HG03135 (cell line): ENCODE measurements around the gene M1AP.

Experiments used
- ATAC-seq: cut with Tn5 transposase; IDR thresholded peaks from one replicate; pipeline ENCODE4 v1.9.1; 2021; ENCODE audit warnings: mild to moderate bottlenecking, moderate library complexity; ENCODE audit not compliant: unreplicated experiment

M1AP gene, protein sequence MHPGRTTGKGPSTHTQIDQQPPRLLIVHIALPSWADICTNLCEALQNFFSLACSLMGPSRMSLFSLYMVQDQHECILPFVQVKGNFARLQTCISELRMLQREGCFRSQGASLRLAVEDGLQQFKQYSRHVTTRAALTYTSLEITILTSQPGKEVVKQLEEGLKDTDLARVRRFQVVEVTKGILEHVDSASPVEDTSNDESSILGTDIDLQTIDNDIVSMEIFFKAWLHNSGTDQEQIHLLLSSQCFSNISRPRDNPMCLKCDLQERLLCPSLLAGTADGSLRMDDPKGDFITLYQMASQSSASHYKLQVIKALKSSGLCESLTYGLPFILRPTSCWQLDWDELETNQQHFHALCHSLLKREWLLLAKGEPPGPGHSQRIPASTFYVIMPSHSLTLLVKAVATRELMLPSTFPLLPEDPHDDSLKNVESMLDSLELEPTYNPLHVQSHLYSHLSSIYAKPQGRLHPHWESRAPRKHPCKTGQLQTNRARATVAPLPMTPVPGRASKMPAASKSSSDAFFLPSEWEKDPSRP

DNA sequence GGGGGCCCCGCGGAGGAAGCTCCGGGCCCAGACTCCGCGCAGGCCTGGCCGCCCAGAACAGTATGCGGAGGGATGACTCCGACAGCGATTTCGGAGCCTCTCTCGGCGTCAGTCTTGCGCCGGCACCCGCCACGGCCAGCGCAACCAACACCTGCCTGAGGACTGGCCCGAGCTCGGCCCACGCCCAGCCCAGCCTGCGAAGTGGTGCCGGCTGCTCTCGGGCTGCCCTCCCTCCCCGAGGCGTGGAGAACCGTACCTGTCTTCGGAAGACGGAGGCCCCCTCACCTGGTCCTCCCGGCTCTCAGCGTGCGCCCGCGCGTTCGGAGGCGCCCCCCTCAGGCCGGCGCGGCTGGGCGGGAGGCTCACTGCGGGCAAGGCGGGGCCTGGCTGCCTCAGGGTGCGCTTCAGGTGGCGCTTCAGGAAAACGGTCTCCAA is at the start of gene M1AP:
Gene M1AP, minus strand, starts transcription at position 322 of the 435 bp plus-strand sequence. CDS start 8,055 bp downstream, outside the sequence.
- no peak for ATAC-seq

DNA sequence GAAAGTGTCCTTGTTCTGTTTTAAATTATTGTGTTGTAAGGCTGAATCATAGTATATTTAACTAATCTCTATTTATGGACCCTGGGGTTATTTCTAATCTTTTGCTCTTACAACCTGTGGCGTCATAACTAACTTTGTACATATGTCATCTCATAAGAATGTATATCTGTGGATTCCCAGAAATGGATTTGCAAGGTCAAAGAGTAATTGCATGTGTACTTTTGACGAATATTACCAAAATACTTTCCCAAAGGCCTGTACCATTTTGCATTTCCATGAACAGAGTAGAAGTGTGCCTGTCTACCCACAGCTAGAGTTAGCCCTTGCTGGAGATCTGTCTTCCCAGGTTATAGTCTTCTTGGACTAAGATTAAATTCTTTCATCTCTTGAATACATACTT is 48.7 kb upstream of the M1AP start:
- no peak for ATAC-seq

DNA sequence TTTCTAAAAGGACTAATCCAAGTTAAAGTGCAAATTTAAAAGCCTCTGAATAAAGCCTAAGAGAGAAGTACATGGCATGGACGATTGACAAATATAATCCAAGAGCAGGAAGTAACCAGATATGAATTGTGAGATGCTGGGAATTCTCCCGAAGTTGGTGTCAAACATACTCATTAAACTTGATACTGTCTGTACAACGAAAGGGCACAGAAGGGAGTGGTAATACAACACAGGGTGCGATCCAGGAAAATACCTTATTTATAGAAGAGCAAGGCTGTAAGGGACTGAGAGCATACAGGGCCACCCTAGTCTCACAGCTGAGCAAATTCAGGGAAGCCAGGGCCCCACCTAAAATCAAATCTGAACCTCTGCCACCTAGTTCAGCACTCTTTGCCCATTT is 47.5 kb upstream of the M1AP start:
- ATAC-seq, result no peak

DNA sequence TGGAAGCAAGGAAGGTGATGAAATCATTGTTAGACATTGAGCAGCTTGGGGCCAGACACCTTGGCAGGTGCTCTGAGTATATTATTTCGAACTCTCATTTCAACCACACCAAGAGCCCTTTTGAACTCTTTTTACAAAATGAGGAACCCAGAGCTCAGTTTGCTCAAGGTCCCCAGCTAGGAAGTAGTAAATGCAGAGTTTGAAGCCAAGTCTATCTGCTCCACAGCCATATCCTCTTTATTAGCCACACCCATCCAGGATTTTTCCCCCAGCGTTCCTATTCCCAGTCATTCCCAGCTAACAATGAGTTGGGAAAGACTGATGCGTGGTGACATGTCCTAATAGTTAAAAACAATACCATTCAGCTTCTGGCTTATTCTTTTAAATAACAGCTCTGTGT is 46.2 kb upstream of the M1AP start:
- ATAC-seq, result no peak

DNA sequence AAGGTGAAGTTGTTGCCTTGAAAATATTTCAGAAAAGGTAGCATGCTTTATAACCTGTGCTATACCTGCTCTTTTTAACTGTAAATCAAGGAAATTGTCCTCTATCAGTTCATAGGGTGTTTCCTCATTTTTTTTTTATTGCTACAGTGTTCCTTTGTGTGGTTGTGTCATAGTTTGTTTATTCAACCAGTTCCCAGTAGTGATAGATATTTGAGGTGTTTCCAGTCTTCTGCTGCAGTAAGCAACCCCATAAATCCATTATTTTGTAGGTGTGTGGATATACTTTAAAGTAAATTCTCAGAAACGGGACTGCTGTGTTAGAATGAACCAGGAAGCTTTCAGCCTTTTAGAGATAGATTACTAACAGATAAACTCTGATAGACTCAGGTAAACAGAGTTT is 45.5 kb upstream of the M1AP start:
- ATAC-seq, result no peak

DNA sequence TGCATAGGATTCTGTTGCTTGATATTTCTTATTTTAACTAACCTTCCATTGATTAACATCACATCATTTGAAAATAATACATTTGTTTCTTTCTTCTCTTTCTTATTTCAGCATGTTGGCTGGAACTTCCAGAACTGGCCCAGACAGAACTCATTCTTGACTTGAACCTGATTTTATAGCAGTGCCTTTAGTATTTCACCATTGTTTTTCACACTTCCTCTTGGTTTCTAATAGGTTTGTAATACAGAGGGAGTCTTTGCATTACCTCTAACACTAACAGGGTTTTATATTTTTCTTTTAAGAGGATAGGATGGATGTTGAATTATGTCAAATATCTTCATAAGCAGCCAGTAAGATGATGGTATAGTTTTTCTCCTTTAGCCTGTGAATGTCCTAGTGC is 45.1 kb upstream of the M1AP start:
- no peak for ATAC-seq

DNA sequence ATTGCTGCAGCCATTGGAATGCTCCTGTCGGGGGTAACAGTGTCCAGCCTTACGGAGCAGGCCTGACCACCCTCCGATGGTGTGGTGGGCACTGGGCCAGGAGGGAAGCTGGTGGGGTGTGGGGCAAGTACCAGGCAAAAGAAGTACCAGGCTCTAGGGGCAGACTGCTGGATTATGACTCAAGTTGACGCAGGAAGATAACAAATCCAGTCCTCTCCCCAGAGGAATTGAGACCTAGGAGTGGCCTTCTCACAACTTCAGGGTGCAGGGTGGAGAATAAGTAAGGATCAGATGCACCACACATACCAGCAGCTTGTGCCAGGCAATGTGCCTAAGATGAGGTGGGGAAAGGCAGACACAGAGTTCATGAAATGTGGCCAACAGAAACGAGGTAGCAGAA is 43.8 kb upstream of the M1AP start:
- no peak for ATAC-seq

DNA sequence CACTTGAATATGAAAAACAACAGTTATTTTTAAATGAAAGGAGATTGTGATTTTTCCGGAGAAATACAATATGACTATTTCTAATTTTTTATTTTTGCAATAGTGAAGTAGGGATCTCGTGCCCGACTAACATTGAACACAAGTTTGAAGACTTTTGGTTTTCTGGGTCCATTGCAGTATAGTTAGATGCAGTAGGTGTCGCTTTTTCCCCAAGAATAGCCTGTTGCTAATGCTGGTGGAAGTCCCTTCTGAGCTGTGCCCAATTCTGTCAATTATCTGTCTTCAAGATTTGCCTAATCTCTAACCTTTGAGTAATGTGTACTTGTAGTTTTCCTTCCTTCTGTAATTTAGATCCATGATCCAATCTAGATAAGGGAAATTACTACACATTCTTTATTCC is 42.4 kb upstream of the M1AP start:
- peak; percentile 74 for ATAC-seq

DNA sequence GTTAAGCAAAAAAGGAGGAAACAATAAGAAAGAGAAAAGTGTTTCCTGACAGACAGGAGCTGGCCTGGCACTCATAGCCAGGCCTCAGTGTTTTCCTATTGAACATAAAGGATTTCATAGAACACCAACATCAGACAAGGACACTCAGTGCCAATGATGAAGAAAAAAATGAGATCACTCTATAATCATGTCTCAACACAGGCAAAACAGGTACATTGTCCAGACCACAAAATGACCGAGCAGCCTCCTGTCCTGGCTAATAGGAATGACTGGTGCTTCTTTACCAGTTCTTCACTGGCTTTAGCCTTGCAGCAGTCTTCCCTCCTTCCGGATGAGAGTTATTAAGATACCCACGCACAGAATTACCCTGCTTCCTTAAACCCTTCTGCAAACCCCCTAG is 41.5 kb upstream of the M1AP start:
- no peak for ATAC-seq

DNA sequence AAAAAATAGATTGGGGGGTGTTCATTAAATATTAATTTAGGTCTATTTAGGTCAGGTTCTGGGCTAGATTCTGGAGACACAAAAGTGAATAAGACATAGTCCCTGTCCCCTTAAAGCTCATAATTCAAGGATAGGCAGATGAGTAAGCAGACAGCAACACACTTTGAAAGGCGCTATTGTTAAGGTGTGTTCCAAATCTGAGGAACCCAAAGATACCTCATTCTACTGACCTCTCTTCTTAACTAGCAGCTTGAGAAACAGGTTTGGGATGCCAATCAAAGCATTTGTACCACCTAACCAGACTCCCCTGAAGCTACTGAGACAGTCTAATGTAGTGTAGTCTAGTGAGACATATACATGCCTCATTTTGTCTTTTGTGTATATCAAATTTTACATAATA is 40.8 kb upstream of the M1AP start:
- ATAC-seq, result no peak

DNA sequence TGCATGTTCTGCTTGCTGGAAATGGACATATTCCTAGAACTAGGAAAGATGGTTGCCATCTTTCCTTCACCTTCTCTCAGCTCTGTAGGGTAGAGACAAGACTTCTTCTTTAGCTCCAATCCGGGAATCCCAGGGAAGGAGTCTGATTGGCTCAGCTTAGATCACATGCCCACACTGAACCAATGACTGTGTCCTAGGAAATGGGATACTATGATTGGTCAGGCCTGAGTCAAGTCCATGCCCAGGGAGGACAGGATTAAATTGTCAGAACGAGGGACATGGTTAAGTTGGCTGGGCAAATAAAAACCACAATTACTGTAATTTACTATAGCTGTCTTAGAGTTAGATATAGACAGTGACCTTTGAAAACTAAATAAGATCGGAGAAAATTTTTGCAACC is 37.3 kb upstream of the M1AP start:
- no peak for ATAC-seq

DNA sequence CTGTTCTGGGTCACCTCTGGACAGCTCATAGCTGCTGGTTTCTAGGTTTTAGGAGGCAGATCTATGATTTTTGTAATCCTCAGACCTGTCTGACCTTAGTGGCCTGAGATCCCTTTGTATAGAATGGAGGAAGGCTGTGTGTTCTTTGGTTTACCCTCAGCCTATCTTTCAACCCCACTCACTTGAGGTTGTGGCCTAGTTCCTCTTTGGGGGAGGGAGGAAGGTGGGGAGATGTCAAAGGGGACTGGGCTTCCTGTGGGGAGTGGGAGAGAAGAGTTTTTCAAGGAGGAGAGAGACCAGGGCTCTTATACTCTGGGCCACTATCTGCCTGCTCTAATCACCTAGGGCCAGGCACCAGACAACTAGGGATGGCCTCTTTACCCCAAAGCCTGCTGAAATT is 34.4 kb upstream of the M1AP start:
- ATAC-seq, result no peak

DNA sequence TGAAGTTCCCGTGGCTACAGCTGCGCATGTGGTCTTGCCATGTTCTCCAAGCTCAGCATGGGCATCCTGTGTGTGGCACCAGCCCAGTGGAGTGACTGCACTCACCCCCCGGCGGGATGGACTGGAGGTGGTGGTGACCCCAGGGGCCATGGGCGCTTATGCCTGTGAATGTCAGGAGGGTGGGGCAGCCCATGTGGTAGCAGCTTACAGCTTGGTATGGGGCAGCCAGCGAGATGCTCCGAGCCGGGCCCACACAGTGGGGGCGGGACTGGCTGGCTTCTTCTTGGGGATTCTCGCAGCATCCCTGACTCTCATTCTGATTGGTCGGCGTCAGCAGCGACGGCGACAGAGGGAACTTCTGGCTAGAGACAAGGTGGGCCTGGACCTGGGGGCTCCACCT is 31.5 kb upstream of the M1AP start:
- ATAC-seq, result no peak

DNA sequence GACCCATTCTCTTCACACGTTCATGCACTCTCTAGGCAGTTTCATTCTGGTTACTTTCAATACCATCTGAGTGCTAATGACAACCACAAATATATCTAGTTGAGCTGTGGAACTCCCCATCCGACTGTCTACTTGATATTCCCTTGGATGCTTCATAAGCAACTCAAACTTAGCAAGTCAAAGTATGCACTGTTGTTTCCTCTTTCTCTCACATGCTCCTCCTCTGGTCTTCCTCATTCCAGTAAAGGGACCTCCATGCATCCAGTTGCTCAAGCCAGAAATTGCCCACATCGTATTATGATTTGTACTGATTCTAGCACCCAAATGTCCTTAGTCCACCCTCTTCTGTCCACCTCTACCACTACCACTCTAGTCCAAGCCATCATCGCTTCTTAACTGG is 28.2 kb upstream of the M1AP start:
- ATAC-seq, result no peak

DNA sequence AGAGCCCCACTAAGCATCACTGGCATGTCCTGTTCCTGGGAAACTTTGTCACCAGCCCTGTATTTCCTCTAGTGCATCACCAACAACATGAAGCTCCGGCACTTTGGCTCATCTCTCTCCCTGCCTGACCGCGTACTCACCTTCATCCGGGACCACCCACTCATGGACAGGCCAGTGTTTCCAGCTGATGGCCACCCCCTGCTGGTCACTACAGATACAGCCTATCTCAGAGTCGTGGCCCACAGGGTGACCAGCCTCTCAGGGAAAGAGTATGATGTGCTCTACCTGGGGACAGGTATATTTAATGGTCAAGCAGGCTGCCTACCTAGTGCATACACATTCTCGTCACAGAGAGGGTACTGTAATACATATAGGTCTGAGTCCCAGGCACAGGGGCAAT is 27.0 kb upstream of the M1AP start:
- no peak for ATAC-seq

DNA sequence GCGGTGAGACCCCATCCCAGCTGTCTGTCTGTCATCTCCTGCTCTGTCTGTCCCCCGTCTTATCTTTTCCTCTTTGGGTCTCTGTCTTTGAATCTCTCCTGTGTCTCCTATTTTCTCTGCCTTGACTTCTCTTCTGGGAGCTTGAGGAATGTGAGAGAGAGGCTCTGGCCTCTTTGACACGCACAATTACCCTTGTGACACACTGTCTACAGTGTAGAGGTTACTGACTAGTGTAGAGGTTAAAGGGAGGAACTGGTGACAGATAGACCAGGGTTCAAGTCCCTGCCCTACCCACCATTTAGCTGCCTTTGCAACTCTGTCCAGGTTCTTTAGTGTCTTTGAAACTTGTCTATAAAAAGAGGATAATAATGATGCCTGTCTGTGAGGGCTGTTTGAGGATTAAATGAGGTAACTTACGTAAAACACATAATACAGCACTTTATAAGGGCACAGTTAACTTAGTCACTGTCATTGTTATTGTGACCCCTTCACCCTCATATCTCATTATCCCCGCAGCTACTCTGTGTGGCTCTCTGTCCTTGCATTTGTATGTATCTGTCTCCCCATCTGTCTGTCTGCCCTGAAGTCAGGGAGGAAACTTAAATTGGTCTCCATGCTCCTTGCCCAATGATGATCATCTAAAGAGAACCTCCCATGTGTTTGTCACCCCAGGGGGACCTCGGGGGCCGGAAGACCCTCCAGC is 25.8 kb upstream of the M1AP start:
- no peak for ATAC-seq

DNA sequence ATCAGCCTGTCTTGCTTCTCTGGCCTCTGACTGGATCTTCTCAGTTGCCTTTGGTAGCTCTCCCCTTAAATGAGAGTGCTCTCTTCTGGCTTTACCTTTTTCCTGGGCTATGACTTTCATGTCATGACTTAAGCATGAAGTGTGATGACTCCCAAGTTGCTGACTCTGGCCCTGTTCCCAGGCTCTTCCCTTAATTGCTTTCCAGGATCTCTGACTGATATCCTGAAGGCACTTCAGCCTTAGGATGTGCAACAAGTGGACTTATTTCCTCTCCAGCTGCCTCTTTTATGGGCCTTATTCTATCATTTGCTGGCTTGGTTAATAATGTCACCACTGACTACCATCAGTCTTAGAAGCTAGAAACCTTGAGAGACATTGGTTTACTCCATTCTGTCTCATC is 23.3 kb upstream of the M1AP start:
- ATAC-seq, result no peak

DNA sequence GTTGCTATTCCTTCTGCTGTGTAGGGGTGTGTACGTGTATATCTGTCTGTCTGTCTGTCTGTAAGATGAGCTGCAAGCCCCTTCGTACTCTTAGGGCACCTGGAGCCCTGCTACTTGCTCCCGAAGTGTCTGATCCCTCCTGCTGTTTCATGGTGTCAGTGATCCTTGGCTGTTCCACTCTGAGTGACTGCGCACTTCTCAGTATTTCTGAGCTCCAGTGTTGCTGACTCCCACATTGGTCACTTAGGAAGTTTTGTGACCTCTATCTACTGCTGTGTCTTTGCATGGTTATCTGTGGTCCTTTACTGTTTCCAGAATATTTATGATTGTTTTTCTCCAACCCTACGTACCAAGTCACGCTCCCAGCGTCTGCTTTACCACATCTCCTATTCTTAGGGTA is 22.1 kb upstream of the M1AP start:
- no peak for ATAC-seq

DNA sequence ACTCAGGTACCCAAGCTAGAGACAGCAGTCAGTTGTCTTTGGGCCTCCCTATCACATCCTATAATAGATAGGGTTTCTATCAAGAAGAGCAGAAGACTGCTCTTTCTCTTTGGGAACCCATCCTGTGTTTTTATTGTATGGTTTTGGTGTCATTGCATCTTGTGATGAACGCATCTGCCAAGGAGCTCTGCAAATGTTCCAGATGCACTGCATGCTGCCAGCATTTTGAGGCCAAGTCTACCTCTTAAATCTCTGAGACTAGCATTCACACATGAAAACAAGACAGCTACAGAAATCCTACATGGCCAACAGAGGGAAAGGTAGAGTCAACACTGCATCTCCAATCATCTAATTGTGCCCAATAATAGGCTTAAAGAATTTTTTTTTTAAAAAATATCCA is 20.0 kb upstream of the M1AP start:
- no peak for ATAC-seq

DNA sequence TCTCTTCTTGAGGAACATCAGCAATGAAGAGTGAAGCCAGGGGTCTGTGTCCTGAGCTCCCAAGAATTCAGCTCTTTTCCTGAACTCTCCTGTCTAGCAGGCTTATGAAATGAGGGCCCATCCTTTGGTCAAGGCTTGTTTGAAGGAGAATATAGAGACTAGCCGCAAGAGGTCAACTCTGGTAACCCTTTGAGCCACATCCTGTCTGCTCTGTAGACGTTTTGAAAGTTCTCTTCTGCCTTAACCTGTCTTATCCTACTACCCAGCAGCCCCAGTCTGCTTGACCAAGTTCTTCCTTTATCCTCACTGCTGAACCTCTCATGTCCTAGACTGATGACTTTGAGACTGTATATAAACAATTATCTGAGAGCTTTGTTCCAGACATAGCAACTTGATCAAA is 11.3 kb upstream of the M1AP start:
- ATAC-seq, result no peak

DNA sequence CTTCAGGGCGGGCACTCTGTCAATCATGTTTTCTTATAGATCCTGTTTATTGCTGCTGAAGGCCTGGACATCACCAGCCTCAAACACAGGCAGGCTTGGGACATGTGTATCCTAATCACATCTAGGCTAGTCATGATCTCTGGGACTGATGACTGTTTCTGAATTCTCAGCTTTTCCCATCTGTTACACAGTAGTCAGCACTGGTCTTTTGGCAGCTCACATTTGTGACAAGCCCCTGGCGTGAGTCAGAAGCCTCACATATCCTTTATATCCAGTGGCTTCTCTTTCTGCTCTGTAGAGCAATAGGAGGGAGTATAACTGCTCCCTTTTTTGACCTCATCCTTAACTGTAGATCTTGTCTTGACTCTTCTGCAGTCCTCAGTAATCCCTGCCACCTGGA is 10.4 kb upstream of the M1AP start:
- ATAC-seq, result no peak

DNA sequence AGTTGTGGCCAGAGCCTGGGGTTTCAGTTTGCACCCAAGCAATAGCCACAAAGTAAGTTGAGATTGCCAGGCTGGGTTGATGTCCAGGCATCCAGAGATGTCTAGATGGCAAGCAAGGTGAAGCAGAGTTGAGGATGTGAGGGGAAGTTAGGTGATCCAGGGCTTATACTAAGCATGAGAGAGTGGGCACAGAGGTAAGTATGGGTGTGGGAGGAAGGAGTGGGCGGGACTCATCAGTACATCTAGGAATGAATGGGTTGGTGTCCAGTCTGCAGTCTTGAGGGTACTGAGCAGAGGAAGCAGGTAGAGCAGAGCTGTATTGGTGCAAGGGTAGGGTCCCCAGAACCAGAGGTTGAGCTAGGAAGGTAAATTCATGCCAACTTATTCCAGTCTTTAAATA is 7.4 kb upstream of the M1AP start:
- no peak for ATAC-seq
